Lower lobe of right lung (tissue), 2 donors: ENCODE data around the gene RAB35. TPM values are rescaled to one million over a fixed set of nuclear protein-coding genes. Genes with fewer than 3 reads are reported as not detected.

Experiments used
- ATAC-seq, 2 donors: fragments of 200-7000 bp; cut with Tn5 transposase; one replicate each; pipeline ENCODE4 v1.9.1; 2020 to 2022; ENCODE audit warnings: mild to moderate bottlenecking in 2 of 2, moderate library complexity in 2 of 2
- DNase-seq: peaks from one replicate; pipeline ENCODE4 v3.0.0-alpha.2; 2020
- H3K27ac ChIP-seq: fragments of 200-600 bp; one replicate; pipeline ENCODE4 v1.8.0; 2022
- H3K27me3 ChIP-seq: fragments of 200-600 bp; one replicate; pipeline ENCODE4 v1.8.0; 2022; ENCODE audit warnings: low read depth
- H3K36me3 ChIP-seq: fragments of 200-600 bp; one replicate; pipeline ENCODE4 v1.8.0; 2022; ENCODE audit warnings: mild to moderate bottlenecking
- H3K4me1 ChIP-seq: fragments of 200-600 bp; one replicate; pipeline ENCODE4 v1.8.0; 2022
- H3K4me3 ChIP-seq: fragments of 200-600 bp; one replicate; pipeline ENCODE4 v1.8.0; 2022; ENCODE audit warnings: mild to moderate bottlenecking
- H3K9me3 ChIP-seq: fragments of 200-600 bp; one replicate; pipeline ENCODE4 v1.8.0; 2022
- CTCF ChIP-seq: fragments of 200-600 bp; IDR thresholded peaks from one replicate; pipeline ENCODE4 v1.8.0; 2022; ENCODE audit warnings: antibody characterized with exemption, mild to moderate bottlenecking
- intact Hi-C: fragments of 100-400 bp; cut with DNase I; formaldehyde crosslinking; loops from one replicate; pipeline ENCODE4 v1.11.0; 2022
- long read RNA-seq: library from polyadenylated mRNA; unstranded; transcript quantifications from one replicate; pipeline ENCODE4 v2.0.0, GENCODE V29; 2021
- total RNA-seq: library from RNA; stranded (reverse); fragmentation: NEBNext Ultra II Directional; extraction: Animal tissue kit (Norgen Biotek cat#: 25700); gene quantifications from one replicate; pipeline ENCODE4 v1.2.1, GENCODE V29; 2021
- donor health status: DM: no; HTN: yes; CAD: no; lungs with severe emphysema.

RAB35 gene
- total RNA-seq = 48.2 TPM
- long read RNA-seq, transcript RAB35-201 (6 exons, 2,945 nt) = major isoform, 12 of 24 reads
- long read RNA-seq, partial matches to known transcripts = 5 of 24 reads
- long read RNA-seq, other reads (novel, unspliced or antisense) = 4 of 24 reads

- DNase-seq (no peak), ATAC-seq (no peak)
- Histone ChIP-seq H3K27ac (peak within 1 kb of the TSS; percentile 94), H3K9me3 (no peaks in the 10 kb centered on the region), H3K27me3 (no peaks in the 10 kb centered on the region), H3K4me1 (peaks cover 56% of the 10 kb centered on the region), H3K36me3 (peaks cover 19% of the 10 kb centered on the region), H3K4me3 (peak within 1 kb of the TSS; percentile 86)
- no peak for TF ChIP-seq CTCF
- intact Hi-C loops = no loop called here
Observed at GRCh38 chr12:120116441-120116791, at the start of gene RAB35. Gene RAB35 (minus strand): TSS chr12:120116753. CDS start chr12:120116650, 103 bp downstream.

- no peak overlapping the region for H3K4me3 ChIP-seq
- intact Hi-C loops = no loop called here
- ATAC-seq = no peak
- no peak for DNase-seq
- H3K36me3 ChIP-seq = peaks cover 97% of the 10 kb centered on the region
- TF ChIP-seq CTCF = no peak
- no peaks in the 10 kb centered on the region for H3K27me3 ChIP-seq
- no peaks in the 10 kb centered on the region for H3K9me3 ChIP-seq
- H3K27ac ChIP-seq = no peak overlapping the region
- H3K4me1 ChIP-seq = no peaks in the 10 kb centered on the region
Observed at GRCh38 chr12:120164293-120164692, 47.7 kb upstream of the RAB35 start.

GRCh38 chr12:120162763-120163162, 46.2 kb upstream of the RAB35 start:
- H3K4me1 ChIP-seq = no peaks in the 10 kb centered on the region
- H3K9me3 ChIP-seq = no peaks in the 10 kb centered on the region
- H3K27me3 ChIP-seq = no peaks in the 10 kb centered on the region
- H3K4me3 ChIP-seq = no peak overlapping the region
- ATAC-seq (no peak), DNase-seq (no peak)
- TF ChIP-seq CTCF = no peak
- intact Hi-C loops = no loop called here
- H3K36me3 ChIP-seq = peaks cover 97% of the 10 kb centered on the region
- H3K27ac ChIP-seq = no peak overlapping the region

GRCh38 chr12:120161852-120162251, 45.3 kb upstream of the RAB35 start:
- Histone ChIP-seq H3K36me3 (peaks cover 97% of the 10 kb centered on the region), H3K27me3 (no peaks in the 10 kb centered on the region), H3K9me3 (no peaks in the 10 kb centered on the region), H3K27ac (no peak overlapping the region), H3K4me3 (no peak overlapping the region), H3K4me1 (no peaks in the 10 kb centered on the region)
- no peak for DNase-seq
- ATAC-seq = no peak
- intact Hi-C loops = no loop called here
- no peak for TF ChIP-seq CTCF

- H3K4me3 ChIP-seq = no peak overlapping the region
- DNase-seq = no peak
- no peaks in the 10 kb centered on the region for H3K9me3 ChIP-seq
- H3K27ac ChIP-seq = no peak overlapping the region
- TF ChIP-seq CTCF = no peak
- H3K27me3 ChIP-seq = no peaks in the 10 kb centered on the region
- H3K36me3 ChIP-seq = peaks cover 100% of the 10 kb centered on the region
- ATAC-seq = no peak
- intact Hi-C loops = no loop called here
- H3K4me1 ChIP-seq = no peaks in the 10 kb centered on the region
Observed at GRCh38 chr12:120159509-120160237, 43.1 kb upstream of the RAB35 start.
